VCaP (cell line): ENCODE measurements around the gene HIVEP3.

Source experiments
- H3K27ac ChIP-seq: fragments of 450-650 bp; 2 replicates; pipeline ENCODE4 v1.5.1; 2017
- CTCF ChIP-seq: fragments of 450-650 bp; conservative IDR thresholded peaks from 2 replicates; pipeline ENCODE4 v1.5.1; 2017; ENCODE audit warnings: mild to moderate bottlenecking, moderate library complexity

The HIVEP3 gene

GRCh38 chr1:41913014-41913413 lies 5.7 kb downstream of the HIVEP3 start:
- H3K27ac ChIP-seq, result no peak overlapping the region
- no peak for TF ChIP-seq CTCF

GRCh38 chr1:41908288-41908895 lies 10.3 kb downstream of the HIVEP3 start:
- no peak overlapping the region for H3K27ac ChIP-seq

GRCh38 chr1:41907446-41907845 lies 11.3 kb downstream of the HIVEP3 start:
- no peak for TF ChIP-seq CTCF

More at GRCh38 chr1:41908288-41908895, 10.3 kb downstream of the HIVEP3 start:
- TF ChIP-seq CTCF, result no peak

GRCh38 chr1:41906943-41907342 lies 11.8 kb downstream of the HIVEP3 start:
- no peak overlapping the region for H3K27ac ChIP-seq
- TF ChIP-seq CTCF, result no peak

More at GRCh38 chr1:41907446-41907845, 11.3 kb downstream of the HIVEP3 start:
- H3K27ac ChIP-seq, result no peak overlapping the region

- TF ChIP-seq CTCF, result no peak
- H3K27ac ChIP-seq, result no peak overlapping the region
Observed at GRCh38 chr1:41905093-41905675, 13.5 kb downstream of the HIVEP3 start.

- H3K27ac ChIP-seq, result no peak overlapping the region
- no peak for TF ChIP-seq CTCF
Observed at GRCh38 chr1:41902664-41903063, 16.1 kb downstream of the HIVEP3 start.

GRCh38 chr1:41902159-41902577 lies 16.6 kb downstream of the HIVEP3 start:
- no peak for TF ChIP-seq CTCF
- H3K27ac ChIP-seq, result no peak overlapping the region
